ENCODE results near the gene INHBE. TPM values are rescaled to one million over a fixed set of nuclear protein-coding genes. Genes with fewer than 3 reads are reported as not detected.

Gene INHBE
- total RNA-seq, 1 donor from 2014 or later, result 0.26 TPM

- H3K36me3 ChIP-seq (ENCODE audit: control insufficient read depth, insufficient read depth, low read length), result no peaks in the 10 kb centered on the region
- TF ChIP-seq CTCF (IDR thresholded peaks at IDR 0.05; ENCODE audit: insufficient read depth, low read length, severe bottlenecking), result no peak
- no peak overlapping the region for H3K4me3 ChIP-seq (ENCODE audit: low read depth, low read length)
- DNase-seq (ENCODE audit: low read depth) (no peak), FAIRE-seq (no peak)
- H3K27me3 ChIP-seq (ENCODE audit: control insufficient read depth, insufficient read depth, low read length), result peaks cover 39% of the 10 kb centered on the region
Observed at GRCh38 chr12:57473392-57473791, 18.3 kb downstream of the INHBE start.

- Histone ChIP-seq H3K4me3 (ENCODE audit: low read depth, low read length) (no peak overlapping the region), H3K36me3 (ENCODE audit: control insufficient read depth, insufficient read depth, low read length) (no peaks in the 10 kb centered on the region), H3K27me3 (ENCODE audit: control insufficient read depth, insufficient read depth, low read length) (peaks cover 39% of the 10 kb centered on the region)
- TF ChIP-seq CTCF (IDR thresholded peaks at IDR 0.05; ENCODE audit: insufficient read depth, low read length, severe bottlenecking), result no peak
- no peak for DNase-seq (ENCODE audit: low read depth)
- no peak for FAIRE-seq
Observed at GRCh38 chr12:57473886-57474285, 18.8 kb downstream of the INHBE start.

GRCh38 chr12:57474430-57474829 is 19.3 kb downstream of the INHBE start:
- H3K27me3 ChIP-seq (ENCODE audit: control insufficient read depth, insufficient read depth, low read length), result peaks cover 39% of the 10 kb centered on the region
- TF ChIP-seq CTCF (IDR thresholded peaks at IDR 0.05; ENCODE audit: insufficient read depth, low read length, severe bottlenecking), result no peak
- no peak for FAIRE-seq
- H3K36me3 ChIP-seq (ENCODE audit: control insufficient read depth, insufficient read depth, low read length), result no peaks in the 10 kb centered on the region
- DNase-seq (ENCODE audit: low read depth), result no peak
- no peak overlapping the region for H3K4me3 ChIP-seq (ENCODE audit: low read depth, low read length)

- Histone ChIP-seq H3K4me3 (ENCODE audit: low read depth, low read length) (no peak overlapping the region), H3K27me3 (ENCODE audit: control insufficient read depth, insufficient read depth, low read length) (peaks cover 39% of the 10 kb centered on the region), H3K36me3 (ENCODE audit: control insufficient read depth, insufficient read depth, low read length) (no peaks in the 10 kb centered on the region)
- TF ChIP-seq CTCF (IDR thresholded peaks at IDR 0.05; ENCODE audit: insufficient read depth, low read length, severe bottlenecking), result no peak
- FAIRE-seq, result no peak
- DNase-seq (ENCODE audit: low read depth), result no peak
Observed at GRCh38 chr12:57474862-57475261, 19.8 kb downstream of the INHBE start.

GRCh38 chr12:57475271-57476161 is 20.4 kb downstream of the INHBE start:
- peak overlapping the region; percentile 16 for H3K4me3 ChIP-seq (ENCODE audit: low read depth, low read length)
- H3K27me3 ChIP-seq (ENCODE audit: control insufficient read depth, insufficient read depth, low read length), result peaks cover 40% of the 10 kb centered on the region
- no peak for TF ChIP-seq CTCF (IDR thresholded peaks at IDR 0.05; ENCODE audit: insufficient read depth, low read length, severe bottlenecking)
- H3K36me3 ChIP-seq (ENCODE audit: control insufficient read depth, insufficient read depth, low read length), result no peaks in the 10 kb centered on the region
- no peak for DNase-seq (ENCODE audit: low read depth)
- no peak for FAIRE-seq

Data from bronchial epithelial cell (primary cell).